AG04449 (cell line): ENCODE data around the gene ATP8B4.
"Not testable (repeated sequence)": the region's sequence is repeated elsewhere in the genome, so short reads cannot be mapped to it uniquely, and the experiment has no call there.

Experiments
- CTCF ChIA-PET: fragments of 350-600 bp; formaldehyde crosslinking; extraction: SDS; loops from one replicate; lab custom pipeline; 2021; ENCODE audit warnings: antibody characterized with exemption; lab: Yijun Ruan, JAX
- POLR2A ChIA-PET: fragments of 400-600, 350-600 bp; formaldehyde crosslinking; extraction: SDS; loops from one replicate; lab custom pipeline; 2020; ENCODE audit warnings: antibody characterized with exemption, inconsistent platforms; lab: Yijun Ruan, JAX
- DNase-seq: peaks from one replicate; pipeline ENCODE4 v3.0.0-alpha.2; 2010; ENCODE audit warnings: low read depth, low spot score
- H3K4me3 ChIP-seq: 2 replicates; pipeline ENCODE4 v1.5.1; 2011; ENCODE audit warnings: low read depth, mild to moderate bottlenecking, control low read depth, low read length
- CTCF ChIP-seq: IDR thresholded peaks from one replicate; pipeline ENCODE4 v1.5.1; 2011; ENCODE audit warnings: mild to moderate bottlenecking, moderate library complexity, low read length, control low read depth, inconsistent platforms; ENCODE audit not compliant: insufficient read depth; ENCODE audit errors: missing control alignments

Gene ATP8B4

GRCh38 chr15:49964551-49964950, 154.5 kb downstream of the ATP8B4 start:
- CTCF ChIA-PET: no interaction called here
- no peak overlapping the region for H3K4me3 ChIP-seq
- no peak for DNase-seq
- no peak for TF ChIP-seq CTCF
- POLR2A ChIA-PET: no interaction called here

GRCh38 chr15:49964061-49964460, 155.0 kb downstream of the ATP8B4 start:
- H3K4me3 ChIP-seq: no peak overlapping the region
- ChIA-PET POLR2A (no interaction called here), CTCF (no interaction called here)
- TF ChIP-seq CTCF: no peak
- no peak for DNase-seq

GRCh38 chr15:49963033-49963772, 155.8 kb downstream of the ATP8B4 start:
- POLR2A ChIA-PET, H3K4me3 ChIP-seq, CTCF ChIA-PET, DNase-seq: not testable (repeated sequence)

- POLR2A ChIA-PET: no interaction called here
- CTCF ChIA-PET: no interaction called here
Measured at GRCh38 chr15:49962044-49962602, 156.9 kb downstream of the ATP8B4 start.

GRCh38 chr15:49953421-49953820, 165.6 kb downstream of the ATP8B4 start:
- POLR2A ChIA-PET: interaction anchor here (0.5 kb wide), 1 partner anchor 78 kb away, joined by 3 read pairs; no protein-coding TSS in a partner anchor
- H3K4me3 ChIP-seq: no peak overlapping the region
- no peak for TF ChIP-seq CTCF
- no peak for DNase-seq
- CTCF ChIA-PET: no interaction called here

More at GRCh38 chr15:49962044-49962602, 156.9 kb downstream of the ATP8B4 start:
- no peak overlapping the region for H3K4me3 ChIP-seq
- TF ChIP-seq CTCF: no peak
- DNase-seq: no peak

GRCh38 chr15:49946681-49947080, 172.4 kb downstream of the ATP8B4 start:
- ChIA-PET POLR2A (no interaction called here), CTCF (no interaction called here)
- no peak overlapping the region for H3K4me3 ChIP-seq
- TF ChIP-seq CTCF: no peak
- DNase-seq: no peak

GRCh38 chr15:49934487-49934886, 184.5 kb downstream of the ATP8B4 start:
- no peak for DNase-seq
- TF ChIP-seq CTCF: no peak
- H3K4me3 ChIP-seq: no peak overlapping the region
- POLR2A ChIA-PET: no interaction called here
- CTCF ChIA-PET: no interaction called here
